ENCODE results near the gene CEP152. TPM values are rescaled to one million over a fixed set of nuclear protein-coding genes. Genes with fewer than 3 reads are reported as not detected.

The CEP152 gene
- total and polyA plus RNA-seq, 9 of the 15 experiments (the other 6 are each of a cell fraction or from before 2014, with no cell fraction given), result 9.9 to 43.0 (median 23.6) TPM

DNA sequence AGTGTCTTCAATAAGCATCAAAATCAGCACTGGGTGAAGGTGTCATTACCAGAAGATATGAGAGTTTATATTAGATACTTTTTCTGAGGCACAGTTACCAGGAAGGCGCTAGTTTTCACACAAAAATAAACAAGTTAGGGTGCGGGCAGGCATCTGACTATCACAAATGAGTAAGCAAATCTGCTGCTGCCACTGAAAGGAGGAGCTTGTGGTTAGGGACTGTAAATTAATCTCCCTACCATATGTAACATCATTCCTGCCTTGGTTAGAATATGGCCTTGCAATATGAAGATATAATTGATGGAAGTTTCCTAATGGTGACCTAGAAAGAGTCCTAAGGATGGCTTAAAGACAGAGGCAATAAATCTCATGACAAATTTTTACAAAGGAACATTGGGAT is 47.5 kb upstream of the CEP152 start (continued):
- TF ChIP-seq, protein P1, sequence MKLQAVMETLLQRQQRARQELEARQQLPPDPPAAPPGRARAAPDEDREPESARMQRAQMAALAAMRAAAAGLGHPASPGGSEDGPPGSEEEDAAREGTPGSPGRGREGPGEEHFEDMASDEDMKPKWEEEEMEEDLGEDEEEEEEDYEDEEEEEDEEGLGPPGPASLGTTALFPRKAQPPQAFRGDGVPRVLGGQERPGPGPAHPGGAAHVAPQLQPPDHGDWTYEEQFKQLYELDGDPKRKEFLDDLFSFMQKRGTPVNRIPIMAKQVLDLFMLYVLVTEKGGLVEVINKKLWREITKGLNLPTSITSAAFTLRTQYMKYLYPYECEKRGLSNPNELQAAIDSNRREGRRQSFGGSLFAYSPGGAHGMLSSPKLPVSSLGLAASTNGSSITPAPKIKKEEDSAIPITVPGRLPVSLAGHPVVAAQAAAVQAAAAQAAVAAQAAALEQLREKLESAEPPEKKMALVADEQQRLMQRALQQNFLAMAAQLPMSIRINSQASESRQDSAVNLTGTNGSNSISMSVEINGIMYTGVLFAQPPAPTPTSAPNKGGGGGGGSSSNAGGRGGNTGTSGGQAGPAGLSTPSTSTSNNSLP (IDR thresholded peaks at IDR 0.05; ENCODE audit: borderline replicate concordance, low read depth, low read length), result peak; percentile 86
- TF ChIP-seq, protein P2, sequence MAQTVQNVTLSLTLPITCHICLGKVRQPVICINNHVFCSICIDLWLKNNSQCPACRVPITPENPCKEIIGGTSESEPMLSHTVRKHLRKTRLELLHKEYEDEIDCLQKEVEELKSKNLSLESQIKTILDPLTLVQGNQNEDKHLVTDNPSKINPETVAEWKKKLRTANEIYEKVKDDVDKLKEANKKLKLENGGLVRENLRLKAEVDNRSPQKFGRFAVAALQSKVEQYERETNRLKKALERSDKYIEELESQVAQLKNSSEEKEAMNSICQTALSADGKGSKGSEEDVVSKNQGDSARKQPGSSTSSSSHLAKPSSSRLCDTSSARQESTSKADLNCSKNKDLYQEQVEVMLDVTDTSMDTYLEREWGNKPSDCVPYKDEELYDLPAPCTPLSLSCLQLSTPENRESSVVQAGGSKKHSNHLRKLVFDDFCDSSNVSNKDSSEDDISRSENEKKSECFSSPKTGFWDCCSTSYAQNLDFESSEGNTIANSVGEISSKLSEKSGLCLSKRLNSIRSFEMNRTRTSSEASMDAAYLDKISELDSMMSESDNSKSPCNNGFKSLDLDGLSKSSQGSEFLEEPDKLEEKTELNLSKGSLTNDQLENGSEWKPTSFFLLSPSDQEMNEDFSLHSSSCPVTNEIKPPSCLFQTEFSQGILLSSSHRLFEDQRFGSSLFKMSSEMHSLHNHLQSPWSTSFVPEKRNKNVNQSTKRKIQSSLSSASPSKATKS (CRISPR knock-in tag; IDR thresholded peaks at IDR 0.05), result no peak
- no peak for TF ChIP-seq ZNF232 (CRISPR knock-in tag; IDR thresholded peaks at IDR 0.05)
- no peak for TF ChIP-seq HCFC1 (IDR thresholded peaks at IDR 0.05; ENCODE audit: low read depth, low read length)
- TF ChIP-seq, protein P3, sequence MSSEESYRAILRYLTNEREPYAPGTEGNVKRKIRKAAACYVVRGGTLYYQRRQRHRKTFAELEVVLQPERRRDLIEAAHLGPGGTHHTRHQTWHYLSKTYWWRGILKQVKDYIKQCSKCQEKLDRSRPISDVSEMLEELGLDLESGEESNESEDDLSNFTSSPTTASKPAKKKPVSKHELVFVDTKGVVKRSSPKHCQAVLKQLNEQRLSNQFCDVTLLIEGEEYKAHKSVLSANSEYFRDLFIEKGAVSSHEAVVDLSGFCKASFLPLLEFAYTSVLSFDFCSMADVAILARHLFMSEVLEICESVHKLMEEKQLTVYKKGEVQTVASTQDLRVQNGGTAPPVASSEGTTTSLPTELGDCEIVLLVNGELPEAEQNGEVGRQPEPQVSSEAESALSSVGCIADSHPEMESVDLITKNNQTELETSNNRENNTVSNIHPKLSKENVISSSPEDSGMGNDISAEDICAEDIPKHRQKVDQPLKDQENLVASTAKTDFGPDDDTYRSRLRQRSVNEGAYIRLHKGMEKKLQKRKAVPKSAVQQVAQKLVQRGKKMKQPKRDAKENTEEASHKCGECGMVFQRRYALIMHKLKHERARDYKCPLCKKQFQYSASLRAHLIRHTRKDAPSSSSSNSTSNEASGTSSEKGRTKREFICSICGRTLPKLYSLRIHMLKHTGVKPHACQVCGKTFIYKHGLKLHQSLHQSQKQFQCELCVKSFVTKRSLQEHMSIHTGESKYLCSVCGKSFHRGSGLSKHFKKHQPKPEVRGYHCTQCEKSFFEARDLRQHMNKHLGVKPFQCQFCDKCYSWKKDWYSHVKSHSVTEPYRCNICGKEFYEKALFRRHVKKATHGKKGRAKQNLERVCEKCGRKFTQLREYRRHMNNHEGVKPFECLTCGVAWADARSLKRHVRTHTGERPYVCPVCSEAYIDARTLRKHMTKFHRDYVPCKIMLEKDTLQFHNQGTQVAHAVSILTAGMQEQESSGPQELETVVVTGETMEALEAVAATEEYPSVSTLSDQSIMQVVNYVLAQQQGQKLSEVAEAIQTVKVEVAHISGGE (CRISPR knock-in tag; IDR thresholded peaks at IDR 0.05), result peak in 1 of 3 experiments; percentile 45; a peak in 1 of 6 replicates
- TF ChIP-seq ZKSCAN3 (CRISPR knock-in tag; IDR thresholded peaks at IDR 0.05), result no peak
- TF ChIP-seq, protein P4, sequence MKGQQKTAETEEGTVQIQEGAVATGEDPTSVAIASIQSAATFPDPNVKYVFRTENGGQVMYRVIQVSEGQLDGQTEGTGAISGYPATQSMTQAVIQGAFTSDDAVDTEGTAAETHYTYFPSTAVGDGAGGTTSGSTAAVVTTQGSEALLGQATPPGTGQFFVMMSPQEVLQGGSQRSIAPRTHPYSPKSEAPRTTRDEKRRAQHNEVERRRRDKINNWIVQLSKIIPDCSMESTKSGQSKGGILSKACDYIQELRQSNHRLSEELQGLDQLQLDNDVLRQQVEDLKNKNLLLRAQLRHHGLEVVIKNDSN (CRISPR knock-in tag; IDR thresholded peaks at IDR 0.05), result no peak
- peak; percentile 45; the same call in 1 of the 2 replicates for TF ChIP-seq FOSL1 (tag; conservative IDR thresholded peaks at IDR 0.05)
- TF ChIP-seq RUNX1 (IDR thresholded peaks at IDR 0.05; ENCODE audit: low read depth), result no peak
- no peak for TF ChIP-seq DMBX1 (CRISPR knock-in tag; IDR thresholded peaks at IDR 0.05; ENCODE audit: borderline replicate concordance)
- TF ChIP-seq TCF3 (CRISPR knock-in tag; IDR thresholded peaks at IDR 0.05), result peak; percentile 65
- TF ChIP-seq HMGN3 (IDR thresholded peaks at IDR 0.05; ENCODE audit: borderline replicate concordance, extremely low read depth, insufficient read length, low read depth, low read length), result no peak
- TF ChIP-seq, protein P5, sequence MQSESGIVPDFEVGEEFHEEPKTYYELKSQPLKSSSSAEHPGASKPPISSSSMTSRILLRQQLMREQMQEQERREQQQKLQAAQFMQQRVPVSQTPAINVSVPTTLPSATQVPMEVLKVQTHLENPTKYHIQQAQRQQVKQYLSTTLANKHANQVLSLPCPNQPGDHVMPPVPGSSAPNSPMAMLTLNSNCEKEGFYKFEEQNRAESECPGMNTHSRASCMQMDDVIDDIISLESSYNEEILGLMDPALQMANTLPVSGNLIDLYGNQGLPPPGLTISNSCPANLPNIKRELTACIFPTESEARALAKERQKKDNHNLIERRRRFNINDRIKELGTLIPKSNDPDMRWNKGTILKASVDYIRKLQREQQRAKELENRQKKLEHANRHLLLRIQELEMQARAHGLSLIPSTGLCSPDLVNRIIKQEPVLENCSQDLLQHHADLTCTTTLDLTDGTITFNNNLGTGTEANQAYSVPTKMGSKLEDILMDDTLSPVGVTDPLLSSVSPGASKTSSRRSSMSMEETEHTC (IDR thresholded peaks at IDR 0.05), result 0 out of 2 replicates have a peak, but pooled peaks have one; percentile 36
- TF ChIP-seq, protein P6, sequence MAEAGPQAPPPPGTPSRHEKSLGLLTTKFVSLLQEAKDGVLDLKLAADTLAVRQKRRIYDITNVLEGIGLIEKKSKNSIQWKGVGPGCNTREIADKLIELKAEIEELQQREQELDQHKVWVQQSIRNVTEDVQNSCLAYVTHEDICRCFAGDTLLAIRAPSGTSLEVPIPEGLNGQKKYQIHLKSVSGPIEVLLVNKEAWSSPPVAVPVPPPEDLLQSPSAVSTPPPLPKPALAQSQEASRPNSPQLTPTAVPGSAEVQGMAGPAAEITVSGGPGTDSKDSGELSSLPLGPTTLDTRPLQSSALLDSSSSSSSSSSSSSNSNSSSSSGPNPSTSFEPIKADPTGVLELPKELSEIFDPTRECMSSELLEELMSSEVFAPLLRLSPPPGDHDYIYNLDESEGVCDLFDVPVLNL (CRISPR knock-in tag; IDR thresholded peaks at IDR 0.05; ENCODE audit: low read depth), result no peak
- peak; percentile 74; the same call in 1 of the 2 replicates for TF ChIP-seq FOXJ2 (tag; IDR thresholded peaks at IDR 0.05)
- TF ChIP-seq TFAM (CRISPR knock-in tag; conservative IDR thresholded peaks at IDR 0.05), result no peak
